ENCODE measurements around the gene NRXN3.
"Not testable (repeated sequence)": the region's sequence is repeated elsewhere in the genome, so short reads cannot be mapped to it uniquely, and the experiment has no call there.

Gene NRXN3

DNA sequence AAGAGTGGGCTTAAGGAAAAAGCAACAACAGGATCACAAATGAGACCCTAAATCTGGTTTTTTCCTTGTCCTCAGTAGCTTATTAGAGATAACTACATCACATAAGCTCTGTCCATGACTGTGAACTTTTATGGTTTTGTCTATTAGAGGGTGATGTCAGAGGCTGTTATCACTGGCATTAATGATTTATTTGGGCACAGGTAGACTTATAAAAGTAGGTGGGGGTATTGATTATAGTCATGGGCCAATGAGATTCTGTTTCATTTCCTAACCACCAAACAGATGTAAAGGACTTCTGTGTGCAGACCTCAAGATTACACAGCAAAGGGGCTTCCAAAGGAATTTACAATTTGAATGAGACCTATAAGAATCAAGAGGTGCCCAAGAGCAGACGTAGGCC lies 316.4 kb downstream of the NRXN3 start:
- DNase-seq (ENCODE audit: low spot score): no peak

DNA sequence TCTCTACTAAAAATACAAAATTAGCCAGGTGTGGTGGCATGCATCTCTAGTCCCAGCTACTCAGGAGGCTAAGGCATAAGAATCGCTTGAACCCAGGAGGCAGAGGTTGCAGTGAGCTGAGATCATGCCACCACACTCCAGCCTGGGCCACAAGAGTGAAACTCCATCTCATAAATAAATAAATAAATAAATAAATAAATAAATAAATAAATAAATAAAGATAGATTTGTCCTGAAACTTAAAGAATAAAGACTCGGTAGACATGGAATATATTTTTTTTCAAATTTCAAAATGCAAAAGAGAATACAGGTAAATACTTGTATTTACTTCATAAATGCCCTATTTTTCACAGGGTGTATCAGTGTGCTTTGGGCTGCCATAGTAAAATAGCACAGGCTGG lies 317.4 kb downstream of the NRXN3 start:
- DNase-seq (ENCODE audit: low spot score): not testable (repeated sequence)

DNA sequence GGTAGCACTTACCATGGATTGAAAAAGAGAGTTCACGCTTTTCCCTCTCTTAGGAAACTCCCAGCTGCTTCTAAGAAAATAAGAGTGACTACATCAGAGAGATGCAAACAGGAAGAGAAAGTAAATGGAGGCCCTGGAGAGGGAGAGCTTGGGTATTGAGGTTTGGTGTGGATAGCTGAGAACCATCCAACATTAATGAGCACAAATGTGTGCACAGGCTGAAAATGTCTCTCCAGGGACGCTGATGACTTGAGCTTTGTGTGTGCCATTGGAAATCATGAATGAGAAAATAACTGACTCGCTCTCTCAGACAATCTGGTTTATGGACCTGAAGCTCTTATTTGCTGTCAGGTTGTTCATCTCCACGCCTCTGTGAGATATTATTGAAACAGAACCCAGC lies 318.8 kb downstream of the NRXN3 start:
- DNase-seq (ENCODE audit: low spot score): no peak

DNA sequence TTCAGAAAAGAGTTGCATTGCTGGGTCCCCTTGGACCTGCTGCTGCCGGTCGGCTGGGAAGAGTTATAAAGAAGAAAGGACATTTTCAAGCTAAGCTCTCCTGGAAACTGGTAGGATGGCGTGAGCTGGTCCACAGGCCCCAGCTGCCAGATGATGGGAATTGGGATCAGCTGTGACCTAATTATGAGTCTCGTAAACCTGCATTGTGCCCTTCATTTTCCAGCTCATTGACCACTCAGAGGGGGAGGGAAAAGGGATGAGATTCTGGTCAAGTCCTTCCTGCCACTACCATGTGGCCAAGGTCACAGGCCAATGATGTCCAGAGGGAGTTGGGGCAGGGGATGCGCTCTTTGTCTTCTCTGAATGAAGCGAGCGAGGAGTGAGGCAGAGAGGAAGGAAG lies 320.9 kb downstream of the NRXN3 start:
- no peak for DNase-seq (ENCODE audit: low spot score)

DNA sequence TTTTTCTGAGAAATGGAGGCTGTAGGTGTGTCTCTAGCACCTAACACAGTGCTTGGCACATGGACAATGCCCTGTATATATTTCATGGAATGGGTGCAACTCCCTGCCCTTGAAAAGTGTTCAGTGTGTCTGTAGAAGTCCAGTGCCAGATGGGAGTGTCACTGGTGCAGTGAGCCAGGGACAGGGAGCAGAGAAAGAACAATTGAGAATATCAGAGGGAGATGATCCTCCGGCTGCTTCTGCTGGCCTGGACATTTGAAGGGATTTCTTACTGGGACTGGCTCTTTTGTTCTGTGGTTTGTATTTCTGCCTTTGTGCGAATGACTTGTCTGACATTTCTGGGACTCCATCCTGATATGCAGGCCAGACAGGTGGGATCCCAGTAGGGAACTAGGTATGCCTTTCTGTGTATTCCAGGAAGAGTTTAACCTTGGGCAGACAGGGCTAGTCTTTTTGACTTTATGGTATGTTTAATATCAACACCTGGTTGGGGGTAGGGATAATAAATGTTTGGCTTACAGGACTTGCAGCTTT lies 328.0 kb downstream of the NRXN3 start:
- DNase-seq (ENCODE audit: low spot score): no peak

DNA sequence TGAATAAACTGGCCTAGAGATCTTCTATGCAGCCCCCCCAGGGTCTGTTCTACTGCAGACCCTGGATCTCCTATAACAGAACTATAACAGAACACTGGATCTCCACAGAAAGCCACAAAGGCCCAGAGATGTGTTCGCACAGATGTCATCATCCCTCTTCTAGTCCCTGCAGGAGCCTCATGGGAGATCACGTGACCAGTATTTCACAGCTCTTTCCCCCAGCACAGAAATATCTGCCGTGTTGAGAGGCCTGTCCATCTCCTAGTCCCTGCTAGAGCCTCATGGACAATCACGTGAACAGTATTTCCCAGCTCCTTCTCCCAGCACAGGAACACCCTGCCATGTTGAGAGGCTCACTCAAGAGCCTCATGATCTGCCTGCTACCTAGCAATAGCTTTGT lies 331.7 kb downstream of the NRXN3 start:
- DNase-seq (ENCODE audit: low spot score): no peak

DNA sequence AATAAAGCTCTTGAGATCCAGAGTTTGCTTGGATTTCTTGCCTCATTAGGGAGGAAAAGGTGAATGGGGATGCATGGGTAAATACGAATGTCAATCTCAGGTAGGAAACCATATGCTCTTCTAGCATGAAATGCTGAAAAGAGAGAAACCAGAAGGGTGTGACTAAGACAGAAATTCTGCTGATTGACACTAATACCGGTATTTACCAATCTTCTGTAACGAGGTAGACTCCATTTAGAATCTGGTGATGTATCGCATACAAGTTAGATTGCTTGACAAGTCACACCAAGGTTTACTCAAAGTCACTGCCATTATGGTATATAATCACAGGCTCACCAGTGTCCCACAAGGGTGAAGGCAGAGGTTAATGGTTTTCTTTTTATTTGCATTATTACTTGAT lies 337.9 kb downstream of the NRXN3 start:
- DNase-seq (ENCODE audit: low spot score): no peak

DNA sequence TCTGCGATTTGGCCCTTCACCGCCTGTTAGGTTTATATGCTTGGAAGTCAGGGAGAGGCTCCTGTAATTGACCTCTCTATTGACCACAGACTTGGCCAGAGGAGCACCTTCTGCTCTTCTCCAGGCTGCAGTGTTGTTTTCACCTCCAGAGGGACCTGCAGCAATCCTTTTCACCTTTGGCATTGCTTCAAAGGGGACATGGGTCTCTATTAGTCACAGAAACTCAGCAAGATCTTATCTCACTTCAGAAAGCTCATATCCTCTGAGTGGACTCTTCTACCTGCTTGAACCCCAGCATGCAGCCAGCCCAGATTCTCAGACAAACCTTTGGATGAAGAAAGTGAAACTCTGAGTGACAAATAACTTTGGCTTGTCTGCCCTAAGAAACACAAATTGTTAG lies 339.3 kb downstream of the NRXN3 start:
- DNase-seq (ENCODE audit: low spot score): no peak

DNA sequence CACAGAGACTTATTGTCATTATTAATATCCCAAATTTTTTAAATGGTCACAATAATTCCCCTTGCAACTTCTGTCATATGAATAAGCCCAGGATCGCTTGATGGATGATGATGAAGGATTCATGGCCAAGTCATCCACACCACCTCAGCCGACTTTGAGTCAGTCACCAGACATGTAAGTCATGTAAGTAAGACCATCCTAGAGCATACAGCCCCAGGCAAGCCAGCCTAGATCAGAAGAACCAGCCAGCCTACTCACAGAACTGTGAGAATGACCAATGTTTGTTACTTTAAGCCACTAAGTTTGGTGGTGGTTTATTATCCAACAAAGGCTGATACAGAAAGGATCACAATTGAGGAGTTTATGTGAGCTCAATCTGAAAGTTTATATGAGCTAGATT lies 341.8 kb downstream of the NRXN3 start:
- no peak for DNase-seq (ENCODE audit: low spot score)

DNA sequence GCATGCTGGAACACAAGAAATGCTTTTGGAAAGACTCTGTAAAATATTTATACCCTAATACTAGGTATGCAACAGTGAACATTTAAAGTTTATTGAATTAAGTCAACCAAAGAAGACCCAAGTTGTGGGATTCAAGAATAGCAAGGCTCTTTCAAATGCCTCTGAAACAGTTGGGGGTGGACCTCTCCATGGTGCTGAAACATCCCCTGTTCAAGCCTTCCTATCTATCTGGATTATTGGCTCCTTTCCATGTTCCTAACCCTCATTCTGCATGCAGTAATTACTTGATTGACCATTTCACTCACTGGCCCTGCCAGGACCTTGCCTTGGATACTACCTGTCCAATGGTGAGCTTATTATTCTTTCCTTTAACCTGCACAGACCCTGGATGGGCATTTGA lies 349.7 kb downstream of the NRXN3 start:
- DNase-seq (ENCODE audit: low spot score): peak; percentile 15

DNA sequence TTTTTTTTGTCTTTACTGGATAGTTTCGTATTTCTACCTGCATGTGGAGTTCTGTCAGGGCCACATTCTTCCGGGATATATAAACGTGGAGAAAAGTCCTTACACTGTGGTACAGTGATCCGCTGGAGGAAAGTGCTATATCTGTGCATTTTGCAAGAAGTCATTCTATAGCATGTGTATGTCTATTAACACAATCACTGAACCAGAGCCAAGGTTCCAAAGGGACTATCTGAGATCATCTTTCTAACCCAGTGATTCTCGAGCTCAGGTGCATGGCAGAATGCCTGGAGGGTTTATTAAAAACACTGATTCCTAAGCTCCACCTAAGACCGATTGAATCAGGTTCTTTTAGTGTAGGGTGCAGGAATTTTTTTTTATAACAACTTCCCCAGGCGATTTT lies 354.0 kb downstream of the NRXN3 start:
- no peak for DNase-seq (ENCODE audit: low spot score)

DNA sequence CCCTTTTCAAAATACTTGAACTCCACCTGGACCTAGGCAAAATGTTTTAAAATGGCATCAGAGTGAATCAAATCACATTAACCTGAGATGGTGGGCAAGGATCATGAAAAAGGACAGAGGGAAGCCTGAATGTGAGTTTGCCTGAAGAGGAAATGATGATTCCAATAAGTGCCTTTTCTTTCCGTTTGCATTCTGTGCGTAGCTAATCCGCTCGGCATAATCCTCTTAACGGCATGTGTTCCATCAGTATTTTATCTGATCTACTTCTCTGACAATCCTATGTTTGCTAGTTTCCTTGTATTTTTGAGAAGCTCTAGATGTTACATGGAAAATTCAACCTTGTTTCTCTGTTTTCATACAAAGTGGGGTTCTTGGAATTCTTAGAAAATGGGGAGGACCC lies 354.6 kb downstream of the NRXN3 start:
- DNase-seq (ENCODE audit: low spot score): no peak

DNA sequence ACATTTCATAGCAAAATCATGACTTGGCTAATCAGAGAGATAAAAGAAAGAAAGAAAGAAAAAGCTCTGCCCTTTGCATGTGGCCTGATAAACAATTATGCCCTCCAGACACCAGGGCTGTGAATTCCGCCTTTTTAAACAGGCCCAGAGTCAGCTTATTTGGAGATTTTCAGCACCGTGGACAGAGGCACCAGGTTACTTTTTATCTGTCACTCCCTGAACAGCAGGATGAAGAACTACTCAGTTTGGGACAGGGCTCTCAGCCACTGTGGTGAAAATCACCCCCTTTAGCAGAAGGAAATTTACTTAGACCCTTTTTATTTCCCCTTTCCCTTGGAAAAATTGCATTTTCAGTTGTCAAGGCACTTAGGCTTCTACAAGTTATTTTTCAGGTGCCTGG lies 359.9 kb downstream of the NRXN3 start:
- DNase-seq (ENCODE audit: low spot score): peak; percentile 6

DNA sequence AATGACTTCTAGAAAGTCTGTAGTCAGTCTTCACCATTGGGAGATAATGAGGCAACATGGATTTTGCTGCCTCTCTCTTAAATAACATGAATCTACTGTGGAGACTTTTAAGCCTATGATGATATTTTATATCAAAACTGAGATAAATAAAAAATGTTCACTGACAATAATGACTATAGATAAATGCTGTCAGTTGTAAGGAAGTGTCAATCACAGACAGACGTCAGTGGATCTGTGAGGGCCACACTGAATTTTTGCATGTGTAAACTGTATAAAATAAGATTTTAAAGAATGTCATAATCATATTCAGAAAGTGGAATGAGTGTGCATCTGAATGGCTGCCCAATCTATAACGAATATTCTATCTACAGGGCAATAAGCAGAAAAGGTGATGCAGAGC lies 364.0 kb downstream of the NRXN3 start:
- no peak for DNase-seq (ENCODE audit: low spot score)

DNA sequence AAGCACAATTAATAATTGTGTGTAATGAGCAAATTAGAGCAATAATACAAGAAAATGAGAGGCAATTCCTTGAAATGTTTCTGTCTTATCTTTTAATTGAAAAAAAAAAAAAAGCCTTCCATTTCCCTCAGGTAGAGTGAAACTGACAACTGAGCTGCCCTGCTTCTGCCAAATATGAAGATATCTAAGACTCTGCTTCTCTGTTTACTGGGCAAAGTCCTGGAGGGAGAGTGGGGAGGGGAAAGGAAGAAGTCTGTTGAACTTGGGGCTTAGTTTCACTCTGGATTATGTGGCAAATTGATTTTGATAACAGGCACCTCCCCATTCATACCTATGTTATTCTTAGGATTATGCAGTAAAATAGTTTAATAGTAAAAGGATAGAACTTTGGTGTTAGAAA lies 364.9 kb downstream of the NRXN3 start:
- DNase-seq (ENCODE audit: low spot score): no peak

DNA sequence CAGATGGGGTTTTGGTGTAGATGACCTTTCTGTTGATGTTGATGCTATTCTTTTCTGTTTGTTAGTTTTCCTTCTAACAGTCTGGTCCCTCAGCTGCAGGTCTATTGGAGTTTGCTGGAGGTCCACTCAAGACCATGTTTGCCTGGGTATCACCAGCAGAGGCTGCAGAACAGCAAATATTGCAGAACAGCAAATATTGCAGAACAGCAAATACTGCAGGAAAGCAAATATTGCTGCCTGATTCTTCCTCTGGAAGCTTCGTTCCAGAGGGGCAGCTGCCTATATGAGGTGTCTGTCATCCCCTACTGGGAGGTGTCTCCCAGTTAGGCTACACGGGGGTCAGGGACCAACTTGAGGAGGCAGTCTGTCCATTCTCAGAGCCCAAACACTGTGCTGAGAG lies 371.6 kb downstream of the NRXN3 start:
- DNase-seq (ENCODE audit: low spot score): not testable (repeated sequence)

DNA sequence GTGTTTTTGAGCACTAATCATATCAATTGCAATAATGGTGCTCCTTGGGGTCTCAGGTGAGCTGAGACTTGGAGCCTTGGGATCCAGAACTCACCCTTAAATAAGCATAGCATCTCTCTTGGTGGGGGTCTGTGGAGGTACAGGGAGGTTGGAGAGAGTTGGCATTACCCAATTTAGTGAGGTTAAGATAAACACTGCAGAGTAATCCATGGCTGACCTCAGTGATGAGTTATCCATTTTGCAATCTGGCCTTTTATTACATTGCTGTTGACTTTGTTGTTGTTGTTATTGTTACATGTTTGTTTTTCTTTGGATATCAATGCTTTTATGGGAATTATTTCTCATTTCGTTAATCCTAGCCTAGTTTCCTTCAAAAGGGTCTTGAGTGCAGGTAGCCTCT lies 373.3 kb downstream of the NRXN3 start:
- DNase-seq (ENCODE audit: low spot score): no peak

DNA sequence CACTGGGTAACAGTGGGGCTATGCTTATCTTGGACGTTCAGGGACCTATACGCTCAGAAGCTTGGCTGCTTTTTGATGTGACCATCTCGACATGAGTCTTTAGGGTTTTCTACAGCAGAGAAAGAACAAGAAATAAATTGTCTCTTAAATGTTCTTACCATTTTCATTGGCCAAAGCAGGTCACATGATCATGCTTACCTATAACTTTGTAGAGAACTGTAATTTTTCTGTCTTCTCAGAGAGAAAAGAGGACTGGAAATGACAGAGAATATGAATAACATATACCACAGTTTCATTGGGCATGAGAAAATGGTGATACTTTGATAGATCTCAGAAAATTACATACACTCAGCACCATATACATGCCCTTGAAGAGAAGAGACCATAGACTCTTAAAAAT lies 390.9 kb downstream of the NRXN3 start:
- no peak for DNase-seq (ENCODE audit: low spot score)

DNA sequence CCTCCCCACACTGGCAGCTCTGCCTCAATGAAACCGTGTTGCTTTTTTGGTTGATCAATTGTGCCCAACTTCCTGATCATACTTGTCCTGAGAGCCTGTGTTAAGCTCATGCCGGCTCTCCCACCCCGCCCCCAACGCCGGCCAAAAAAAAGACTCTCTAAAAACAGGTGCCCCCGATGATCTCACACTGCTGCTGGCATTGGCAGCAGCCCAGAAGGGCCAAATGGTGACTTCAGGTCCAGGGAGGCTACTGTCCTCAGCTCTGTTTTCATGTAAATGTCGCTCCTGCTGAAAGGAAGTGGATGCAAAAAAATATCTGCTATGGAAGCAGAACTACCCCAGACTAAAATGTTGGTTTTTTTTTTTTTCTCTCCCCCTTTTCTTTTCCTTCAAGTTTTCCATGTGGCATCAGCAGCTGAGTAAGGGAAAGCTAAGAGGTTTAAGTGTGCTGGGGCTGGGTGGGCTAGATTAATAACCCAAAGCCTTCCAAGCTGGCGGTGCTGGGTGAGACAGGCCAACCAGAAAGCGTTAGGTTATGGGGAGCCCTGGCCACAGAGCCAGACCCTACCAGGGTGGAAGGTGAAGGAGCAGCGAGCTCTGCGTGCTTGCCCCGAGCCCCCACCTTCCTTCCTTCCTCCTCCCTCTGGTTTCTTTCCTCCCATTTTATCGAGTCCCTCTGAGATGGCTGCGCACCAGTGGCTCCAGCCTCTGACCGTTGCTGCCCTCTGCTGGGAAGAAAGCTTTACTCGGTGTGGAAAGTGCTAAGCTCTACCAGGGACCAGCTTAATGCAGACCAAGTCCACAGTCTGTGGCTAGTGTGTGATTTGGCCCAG lies 396.1 kb downstream of the NRXN3 start:
- peak; percentile 47 for DNase-seq (ENCODE audit: low spot score)

DNA sequence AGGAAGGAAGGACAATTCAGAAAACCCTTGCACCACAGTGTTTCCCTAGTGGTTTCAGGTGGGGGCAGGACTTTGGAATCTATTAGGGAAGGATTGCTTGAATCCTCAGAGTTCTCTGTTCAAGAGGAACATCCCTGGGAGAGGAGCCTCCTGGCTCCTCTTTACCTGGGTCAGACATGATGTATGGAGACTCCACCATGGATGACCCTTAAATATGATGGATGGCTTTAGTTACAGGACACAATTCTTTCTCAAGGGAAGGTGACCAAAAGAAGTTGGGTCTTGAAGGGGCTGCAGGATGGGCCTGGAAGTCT lies 396.6 kb downstream of the NRXN3 start:
- no peak for DNase-seq (ENCODE audit: low spot score)

DNA sequence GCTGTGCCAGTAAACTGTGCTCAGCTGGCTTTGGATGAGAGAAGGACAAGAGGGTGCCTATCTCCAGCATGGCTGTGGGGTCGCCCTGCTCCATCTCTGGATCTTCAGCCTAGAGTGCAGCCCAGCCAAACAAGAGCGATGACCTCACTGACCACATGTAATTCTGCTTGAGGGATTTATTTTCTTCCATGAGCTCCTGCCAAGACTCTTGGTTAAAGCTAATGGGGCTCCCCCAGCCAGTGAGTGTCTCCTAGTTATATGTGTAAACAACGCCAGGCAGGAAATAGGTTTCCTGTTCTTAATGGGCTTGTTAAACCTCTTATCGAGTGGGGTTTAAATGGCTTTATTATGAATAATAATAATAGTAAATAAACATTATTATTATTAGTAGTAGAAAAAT lies 397.2 kb downstream of the NRXN3 start:
- DNase-seq (ENCODE audit: low spot score): no peak

DNA sequence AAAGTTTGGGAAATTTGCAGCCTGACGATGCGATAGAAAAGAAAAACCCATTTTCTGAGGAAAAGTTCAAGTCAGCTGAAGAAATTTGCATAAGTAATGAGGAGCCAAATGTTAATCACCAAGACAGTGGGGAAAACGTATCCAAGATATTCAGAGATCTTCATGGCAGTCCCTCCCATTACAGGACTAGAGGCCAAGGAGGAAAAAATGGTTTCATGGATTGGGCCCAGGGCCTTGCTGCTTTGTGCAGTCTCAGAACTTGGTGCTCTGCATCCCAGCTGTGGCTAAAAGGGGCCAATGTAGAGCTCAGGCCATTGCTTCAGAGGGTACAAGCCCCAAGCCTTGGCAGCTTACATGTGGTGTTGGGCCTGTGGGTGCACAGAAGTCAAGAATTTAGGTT lies 403.6 kb downstream of the NRXN3 start:
- not testable (repeated sequence) for DNase-seq (ENCODE audit: low spot score)

DNA sequence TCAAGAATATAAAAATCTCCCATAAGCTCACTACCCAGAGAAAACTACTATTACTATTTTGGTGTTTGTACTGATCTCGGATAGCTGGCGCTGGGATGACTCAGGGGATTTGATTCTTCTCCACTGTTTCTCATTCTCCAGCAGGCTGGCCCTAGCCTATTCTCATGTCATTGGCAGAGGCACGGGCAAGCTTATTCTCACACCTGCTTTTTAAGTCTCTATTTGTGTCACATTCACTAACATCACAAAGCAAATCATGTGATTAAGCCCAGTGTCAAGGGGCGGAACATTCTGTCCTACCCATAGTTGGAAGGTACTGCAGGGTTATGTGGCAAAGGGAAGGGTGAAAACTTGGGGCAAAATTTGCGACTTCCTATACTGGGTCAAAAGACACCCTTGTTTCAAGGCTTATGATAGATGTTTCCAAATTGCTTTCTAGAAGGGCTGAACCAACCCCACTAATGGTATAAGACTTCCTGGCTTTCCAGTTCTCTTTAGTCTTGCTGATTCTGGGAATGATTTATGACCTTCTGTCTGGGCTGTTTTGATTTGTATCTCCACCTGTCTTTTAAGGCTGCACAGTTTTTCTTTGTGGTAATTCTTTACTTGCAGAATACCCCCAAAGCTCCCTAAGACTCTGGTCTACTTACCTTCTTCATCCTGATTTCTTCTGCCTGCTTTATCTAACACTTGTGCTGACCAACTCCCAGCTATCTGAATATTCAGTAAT lies 406.4 kb downstream of the NRXN3 start:
- DNase-seq (ENCODE audit: low spot score): no peak

DNA sequence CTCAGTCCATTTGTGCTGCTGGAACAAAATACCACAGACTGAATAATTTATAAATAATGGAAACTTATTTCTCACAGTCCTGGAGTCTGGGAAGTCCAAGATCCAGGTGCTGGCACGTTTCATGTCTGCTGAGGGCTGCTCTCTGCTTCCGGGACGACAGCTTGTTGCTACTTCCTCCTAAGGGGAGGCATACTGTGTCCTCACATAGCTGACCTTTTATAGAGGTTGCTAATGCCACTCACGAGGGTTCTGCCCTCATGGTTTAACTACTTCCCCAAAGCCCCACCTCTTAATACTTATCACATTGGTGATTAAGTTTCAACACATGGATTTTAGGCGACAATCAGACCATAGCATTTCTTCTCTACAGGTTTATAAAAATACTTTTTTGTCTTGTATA lies 411.1 kb downstream of the NRXN3 start:
- no peak for DNase-seq (ENCODE audit: low spot score)
